Endothelial cell of umbilical vein (primary cell): Measurements from ENCODE around the gene OR51D1. TPM values are rescaled to one million over a fixed set of nuclear protein-coding genes. Genes with fewer than 3 reads are reported as not detected.

Experiments
- BruUV-seq: library from RNA; stranded (reverse); fragments of 400-500 nt; replicated peaks from 2 replicates; lab custom pipeline; 2021; lab: Mats Ljungman, UMichigan
- CTCF ChIA-PET: fragments of 300-600, 350-600 bp; sonication (Branson Sonifier 250); formaldehyde crosslinking; loops from one replicate; lab custom pipeline; 2021; ENCODE audit warnings: antibody characterized with exemption, inconsistent platforms; lab: Charles Lee
- POLR2A ChIA-PET: fragments of 300-600, 350-600 bp; sonication (Branson Sonifier 250); formaldehyde crosslinking; loops from one replicate; lab custom pipeline; 2021; ENCODE audit warnings: antibody characterized with exemption, inconsistent platforms; lab: Charles Lee
- DNase-seq: peaks from one replicate; pipeline ENCODE4 v3.0.0-alpha.2; 2011; ENCODE audit warnings: low read depth, low spot score
- FAIRE-seq: peaks from 2 replicates; lab custom pipeline; 2011; peaks lifted over from hg19 to GRCh38; lab: Jason Lieb, UNC
- H2AFZ ChIP-seq: 2 replicates; pipeline ENCODE4 v1.6.0; 2012; ENCODE audit warnings: low read depth, low read length, control low read depth, inconsistent platforms
- H3K27ac ChIP-seq: 2 replicates; pipeline ENCODE4 v1.5.1; 2011; ENCODE audit warnings: low read depth, mild to moderate bottlenecking, control low read depth, low read length, moderate library complexity; ENCODE audit not compliant: insufficient read depth
- H3K27me3 ChIP-seq, 2 experiments: 2 replicates each; pipeline versions ENCODE4 v1.6.0 to v1.6.1; 2011; ENCODE audit warnings: low read length in 2 of 2, mixed read lengths in 1 of 2; ENCODE audit not compliant: control insufficient read depth in 2 of 2, insufficient read depth in 2 of 2
- H3K36me3 ChIP-seq, 2 experiments: 2 replicates in 1 of 2; 3 replicates in 1 of 2; pipeline ENCODE4 v1.5.1; 2011; ENCODE audit warnings: low read length in 2 of 2, mild to moderate bottlenecking in 1 of 2, moderate library complexity in 1 of 2; ENCODE audit not compliant: control insufficient read depth in 2 of 2, insufficient read depth in 2 of 2; ENCODE audit errors: extremely low read depth in 1 of 2
- H3K4me1 ChIP-seq: 3 replicates; pipeline ENCODE4 v1.5.1; 2011; ENCODE audit warnings: mild to moderate bottlenecking, low read length; ENCODE audit not compliant: control insufficient read depth, insufficient read depth; ENCODE audit errors: extremely low read depth
- H3K4me2 ChIP-seq: 2 replicates; pipeline ENCODE4 v1.6.1; 2011; ENCODE audit warnings: low read length, control low read depth, mixed read lengths; ENCODE audit not compliant: insufficient read depth
- H3K4me3 ChIP-seq, 3 experiments: fragments of 200-600 bp in 1 of 3; sonication (generic), shearing (Covaris generic) in 1 of 3; replicated peaks in 1 of 3; 2 replicates each; pipeline ENCODE4 v1.5.1; 2011 to 2016; ENCODE audit warnings: control low read depth in 3 of 3, low read length in 3 of 3, mild to moderate bottlenecking in 2 of 3, inconsistent platforms in 1 of 3, low read depth in 1 of 3, moderate library complexity in 1 of 3; ENCODE audit not compliant: insufficient read depth in 1 of 3
- H3K79me2 ChIP-seq: 2 replicates; pipeline ENCODE4 v1.6.0; 2012; ENCODE audit warnings: low read length, inconsistent platforms; ENCODE audit not compliant: control insufficient read depth, insufficient read depth
- H3K9ac ChIP-seq: replicated peaks from 2 replicates; pipeline ENCODE3; 2011; ENCODE audit warnings: low read length, control low read depth; ENCODE audit not compliant: insufficient read depth; ENCODE audit errors: extremely low read depth
- H3K9me1 ChIP-seq: replicated peaks from 3 replicates; pipeline ENCODE4 v1.6.0; 2011; ENCODE audit warnings: mild to moderate bottlenecking, low read length; ENCODE audit not compliant: control insufficient read depth, insufficient read depth; ENCODE audit errors: extremely low read depth
- H3K9me3 ChIP-seq: replicated peaks from 2 replicates; pipeline ENCODE4 v1.5.1; 2012; ENCODE audit warnings: low read length, inconsistent platforms; ENCODE audit not compliant: control insufficient read depth, insufficient read depth
- H4K20me1 ChIP-seq: replicated peaks from 2 replicates; pipeline ENCODE3; 2011; ENCODE audit warnings: mild to moderate bottlenecking, low read length; ENCODE audit not compliant: control insufficient read depth, insufficient read depth; ENCODE audit errors: extremely low read depth
- CTCF ChIP-seq, 2 donors: IDR thresholded peaks; 1 replicate in 1 of 2; 2 replicates in 1 of 2; pipeline ENCODE4 v1.5.1; 2011; ENCODE audit warnings: low read length in 2 of 2, mild to moderate bottlenecking in 2 of 2, moderate library complexity in 2 of 2, control low read depth in 1 of 2, inconsistent platforms in 1 of 2, low read depth in 1 of 2; ENCODE audit not compliant: insufficient read depth in 1 of 2; ENCODE audit errors: extremely low read depth in 1 of 2
- EZH2 ChIP-seq: IDR thresholded peaks from 2 replicates; pipeline ENCODE4 v1.6.1; 2012; ENCODE audit warnings: borderline replicate concordance, low read depth, mild to moderate bottlenecking, moderate library complexity, low read length, inconsistent platforms; ENCODE audit not compliant: severe bottlenecking
- FOS ChIP-seq: IDR thresholded peaks from 2 replicates; pipeline ENCODE4 v1.6.1; 2011; ENCODE audit warnings: mild to moderate bottlenecking, low read length, moderate library complexity, borderline replicate concordance; ENCODE audit not compliant: insufficient read depth
- GATA2 ChIP-seq: IDR thresholded peaks from 2 replicates; pipeline ENCODE4 v1.7.0; 2011; ENCODE audit warnings: low read depth, mild to moderate bottlenecking, moderate library complexity, mixed read lengths, low read length; ENCODE audit not compliant: insufficient read length, insufficient read depth
- JUN ChIP-seq: IDR thresholded peaks from 2 replicates; pipeline ENCODE4 v1.6.1; 2011; ENCODE audit warnings: borderline replicate concordance, low read depth; ENCODE audit not compliant: insufficient read length, insufficient read depth
- MAX ChIP-seq: IDR thresholded peaks from 2 replicates; pipeline ENCODE4 v1.6.1; 2011; ENCODE audit not compliant: insufficient read depth, insufficient read length
- MYC ChIP-seq: IDR thresholded peaks from one replicate; pipeline ENCODE4 v1.6.1; 2011; ENCODE audit warnings: mild to moderate bottlenecking, low read depth, low read length
- POLR2A ChIP-seq: IDR thresholded peaks from 2 replicates; pipeline ENCODE4 v1.6.1; 2012; ENCODE audit warnings: low read depth, mild to moderate bottlenecking, control low read depth, low read length
- POLR2AphosphoS5 ChIP-seq: IDR thresholded peaks from 2 replicates; pipeline ENCODE4 v1.6.1; 2012; ENCODE audit warnings: low read depth, mild to moderate bottlenecking, control low read depth, low read length, moderate library complexity; ENCODE audit not compliant: insufficient read depth
- dilution Hi-C: fragments of 300-500 bp; cut with MboI; formaldehyde crosslinking; loops from one replicate; pipeline ENCODE4 v1.15.0; 2019; ENCODE audit warnings: low sequenced_read_pairs; ENCODE audit not compliant: extremely low pct_ligation_motif_present
- intact Hi-C: fragments of 100-400 bp; cut with micrococcal nuclease; formaldehyde crosslinking; loops from one replicate; pipeline ENCODE4 v1.10.0; 2022
- polyA plus RNA-seq, 4 experiments: library from polyadenylated mRNA; depleted of rRNA in 3 of 4; stranded (reverse) in 3 of 4; unstranded in 1 of 4; fragments of >200 nt; gene quantifications; 2 replicates each; pipeline versions ENCODE4 v1.2.1 to v1.2.3, GENCODE V29; 2011 to 2012; ENCODE audit warnings: missing spikeins in 1 of 4
- total RNA-seq: library from RNA; stranded (reverse); gene quantifications from 2 replicates; pipeline ENCODE4 v1.2.3, GENCODE V29; 2021

Gene OR51D1
- total and polyA plus RNA-seq, 2 donors (not counting 3 experiments of a cell fraction or from before 2014, with no cell fraction given): not detected

GRCh38 chr11:4664183-4664582 is 26.9 kb downstream of the OR51D1 start:
- no peaks in the 10 kb centered on the region for H3K9me3 ChIP-seq
- intact Hi-C loops (no loop called here), dilution Hi-C loops (no loop called here)
- H3K4me1 ChIP-seq: no peaks in the 10 kb centered on the region
- H4K20me1 ChIP-seq: no peaks in the 10 kb centered on the region
- no peaks in the 10 kb centered on the region for H3K36me3 ChIP-seq
- no peak overlapping the region for H3K27ac ChIP-seq
- no peak overlapping the region for H2AFZ ChIP-seq
- no TSS peak for BruUV-seq
- FAIRE-seq (no peak), DNase-seq (no peak)
- CTCF ChIA-PET: no interaction called here
- H3K79me2 ChIP-seq: no peaks in the 10 kb centered on the region
- no peaks in the 10 kb centered on the region for H3K9me1 ChIP-seq
- H3K4me3 ChIP-seq: no peak overlapping the region
- no peak overlapping the region for H3K4me2 ChIP-seq
- H3K9ac ChIP-seq: no peak overlapping the region
- no peaks in the 10 kb centered on the region for H3K27me3 ChIP-seq
- no peak for TF ChIP-seq CTCF (IDR thresholded peaks at IDR 0.05; ENCODE audit: extremely low read depth in 1 of 2, insufficient read depth in 1 of 2, low read depth in 1 of 2, low read length in 2 of 2)
- TF ChIP-seq POLR2A: no peak
- TF ChIP-seq EZH2: no peak
- TF ChIP-seq FOS: no peak
- no peak for TF ChIP-seq GATA2
- TF ChIP-seq MYC: no peak
- no peak for TF ChIP-seq JUN
- TF ChIP-seq POLR2AphosphoS5: no peak
- TF ChIP-seq MAX: no peak
- POLR2A ChIA-PET: no interaction called here
